D721Med (cell line): ENCODE data around the gene TSPAN12.

Experiments
- DNase-seq: peaks from one replicate; pipeline ENCODE4 v3.0.0; 2011; ENCODE audit warnings: low spot score; ENCODE audit not compliant: insufficient read length
- FAIRE-seq: peaks from 2 replicates; lab custom pipeline; 2011; peaks lifted over from hg19 to GRCh38; lab: Jason Lieb, UNC
- TF ChIP-seq, protein P1 (sequence below): IDR thresholded peaks from 2 replicates; pipeline ENCODE4 v1.5.1; 2012; ENCODE audit warnings: mild to moderate bottlenecking, control low read depth; ENCODE audit not compliant: insufficient read depth; ENCODE audit errors: missing control alignments

TSPAN12 gene

DNA sequence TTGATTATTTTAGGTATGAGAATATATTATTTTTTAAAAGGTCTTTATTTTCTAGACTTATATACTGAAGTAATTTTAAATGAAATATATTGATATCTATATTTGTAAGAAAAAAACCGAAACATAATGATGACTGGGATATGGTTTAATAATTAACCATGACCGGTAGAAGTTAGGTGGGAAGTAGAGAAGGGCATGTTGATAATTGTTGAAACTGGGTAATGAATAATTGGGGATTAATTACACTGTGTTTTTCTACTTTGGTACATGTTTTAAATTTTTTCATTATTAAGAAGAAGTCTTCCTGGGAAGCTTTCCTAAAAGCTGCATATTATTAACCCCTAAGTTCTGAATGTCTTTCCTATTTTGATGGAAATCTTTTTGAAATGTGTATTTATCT, 16.3 kb downstream of the TSPAN12 start:
- DNase-seq (no peak), FAIRE-seq (no peak)
- TF ChIP-seq, protein P1, sequence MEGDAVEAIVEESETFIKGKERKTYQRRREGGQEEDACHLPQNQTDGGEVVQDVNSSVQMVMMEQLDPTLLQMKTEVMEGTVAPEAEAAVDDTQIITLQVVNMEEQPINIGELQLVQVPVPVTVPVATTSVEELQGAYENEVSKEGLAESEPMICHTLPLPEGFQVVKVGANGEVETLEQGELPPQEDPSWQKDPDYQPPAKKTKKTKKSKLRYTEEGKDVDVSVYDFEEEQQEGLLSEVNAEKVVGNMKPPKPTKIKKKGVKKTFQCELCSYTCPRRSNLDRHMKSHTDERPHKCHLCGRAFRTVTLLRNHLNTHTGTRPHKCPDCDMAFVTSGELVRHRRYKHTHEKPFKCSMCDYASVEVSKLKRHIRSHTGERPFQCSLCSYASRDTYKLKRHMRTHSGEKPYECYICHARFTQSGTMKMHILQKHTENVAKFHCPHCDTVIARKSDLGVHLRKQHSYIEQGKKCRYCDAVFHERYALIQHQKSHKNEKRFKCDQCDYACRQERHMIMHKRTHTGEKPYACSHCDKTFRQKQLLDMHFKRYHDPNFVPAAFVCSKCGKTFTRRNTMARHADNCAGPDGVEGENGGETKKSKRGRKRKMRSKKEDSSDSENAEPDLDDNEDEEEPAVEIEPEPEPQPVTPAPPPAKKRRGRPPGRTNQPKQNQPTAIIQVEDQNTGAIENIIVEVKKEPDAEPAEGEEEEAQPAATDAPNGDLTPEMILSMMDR = no peak

DNA sequence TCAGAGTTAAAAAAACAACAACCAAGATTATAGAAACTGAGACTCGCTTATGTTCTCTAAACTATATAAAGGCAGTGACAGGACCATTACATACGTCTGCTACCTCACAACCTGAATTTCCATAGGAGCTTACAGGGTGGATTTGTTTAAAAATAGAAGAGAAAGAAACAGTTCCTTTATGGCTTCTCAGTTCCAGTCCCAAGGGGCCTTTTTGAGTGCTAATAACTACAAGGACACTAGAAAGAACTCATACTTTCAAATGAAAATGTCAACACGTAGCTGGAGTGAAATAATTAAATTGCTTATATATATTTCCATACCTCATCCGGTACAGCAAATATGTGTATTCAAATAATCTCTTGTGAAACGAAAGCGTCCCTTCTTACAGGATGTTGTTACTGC, 19.7 kb downstream of the TSPAN12 start:
- DNase-seq (no peak), FAIRE-seq (no peak)
- TF ChIP-seq, protein P1 = no peak

DNA sequence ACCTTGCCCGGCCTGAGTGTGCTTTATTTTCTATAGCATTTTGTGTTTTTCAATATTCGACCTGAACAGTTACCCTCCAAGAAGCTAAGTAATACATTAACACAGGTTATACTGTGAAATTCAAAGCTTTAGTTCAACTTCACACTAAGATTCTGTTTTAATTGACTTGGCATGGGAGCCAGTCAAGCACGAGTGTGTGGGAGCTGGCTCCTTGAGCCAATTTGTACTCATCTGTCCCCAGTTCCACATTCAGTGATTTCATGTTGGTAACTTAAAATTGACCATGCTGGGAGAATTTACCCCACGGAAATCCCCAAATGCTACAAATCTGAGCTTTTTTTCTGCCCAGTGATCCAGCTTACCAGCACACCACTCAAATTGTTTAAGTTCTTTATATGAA, 20.3 kb downstream of the TSPAN12 start:
- FAIRE-seq (no peak), DNase-seq (no peak)
- TF ChIP-seq, protein P1 = no peak

DNA sequence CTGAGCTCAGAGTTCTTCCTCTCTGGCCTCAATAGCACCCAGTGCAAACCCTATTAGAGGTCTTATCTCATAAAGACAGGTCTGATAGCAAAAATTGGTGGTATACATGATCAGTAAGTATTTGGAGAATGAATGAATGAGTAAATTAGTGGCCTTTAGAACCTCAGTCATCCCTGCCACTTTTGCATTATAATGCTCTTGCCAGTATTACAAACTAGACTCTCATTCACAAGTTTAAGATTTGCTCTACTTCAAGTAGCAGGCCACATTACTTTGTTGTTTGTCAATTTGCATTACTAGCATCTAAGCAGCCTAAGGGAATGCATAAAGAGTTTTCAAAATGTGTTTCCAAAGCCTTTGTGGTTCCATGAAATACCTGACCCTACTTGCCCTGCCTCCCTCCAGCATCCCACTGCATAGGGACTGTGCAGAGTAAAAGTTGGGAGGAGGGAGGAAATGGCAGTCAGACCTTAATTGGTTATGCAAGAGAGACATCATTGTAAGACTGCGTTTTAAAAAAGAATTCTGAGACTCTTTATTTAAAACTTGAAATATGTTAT, 21.3 kb downstream of the TSPAN12 start:
- TF ChIP-seq, protein P1 = no peak
- no peak for DNase-seq
- FAIRE-seq = no peak

DNA sequence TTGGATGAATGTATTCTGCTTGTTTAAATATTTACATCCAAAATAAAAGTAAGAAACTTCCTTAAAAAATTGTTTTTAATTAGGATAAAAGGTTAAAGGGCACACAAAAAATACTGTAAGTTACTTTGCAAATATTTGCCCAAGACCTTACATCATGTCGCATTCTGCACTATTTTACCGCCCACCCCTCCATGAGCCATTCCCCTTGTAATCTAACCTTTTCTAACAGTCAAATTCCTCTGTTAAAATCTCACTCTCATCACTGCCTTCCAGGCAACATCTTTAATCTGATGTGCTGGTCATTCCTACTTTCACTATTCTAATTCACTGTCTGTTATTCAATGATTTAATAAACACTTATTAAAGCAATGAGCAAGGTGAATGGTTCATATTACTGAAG, 23.2 kb downstream of the TSPAN12 start:
- DNase-seq = no peak
- TF ChIP-seq, protein P1 = no peak

DNA sequence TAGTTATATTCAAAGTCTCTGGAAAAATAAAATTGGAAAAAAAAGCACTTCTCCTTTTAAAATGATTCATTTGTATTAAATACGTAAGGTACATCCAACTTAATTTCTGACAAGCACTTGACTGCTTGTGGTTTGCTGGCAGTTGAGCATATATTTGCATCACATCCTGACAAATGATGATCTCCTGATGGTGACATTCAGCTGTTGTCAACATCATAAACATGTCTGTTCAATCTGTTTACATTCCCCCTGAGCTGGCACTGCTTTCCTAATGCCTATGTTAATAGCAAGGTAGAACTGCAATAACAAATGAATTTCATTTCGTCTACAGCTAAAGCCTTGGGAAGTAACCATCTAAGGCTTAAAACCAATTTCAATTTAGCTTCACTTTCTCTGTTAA, 24.4 kb downstream of the TSPAN12 start:
- DNase-seq (no peak), FAIRE-seq (no peak)

More for the DNA sequence above, 23.2 kb downstream of the TSPAN12 start:
- FAIRE-seq = no peak

DNA sequence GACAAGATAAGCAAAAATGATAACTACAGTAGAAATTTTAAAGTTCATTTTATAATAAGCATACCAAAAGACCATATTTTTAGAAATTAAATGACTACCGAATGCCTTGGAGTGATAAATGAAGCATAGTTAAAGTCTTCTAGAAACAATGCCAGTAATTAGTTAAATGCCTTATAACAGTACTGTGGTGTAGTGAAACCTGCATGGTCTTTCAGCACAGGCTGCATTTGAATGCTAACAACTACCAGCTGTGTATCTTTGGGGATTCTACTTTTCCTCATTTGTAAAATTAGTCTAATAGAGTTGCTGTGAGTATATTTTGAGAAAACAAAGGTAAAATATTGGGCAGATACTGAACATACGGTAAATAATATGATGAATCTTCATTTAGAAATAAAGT, 25.1 kb downstream of the TSPAN12 start:
- DNase-seq (no peak), FAIRE-seq (no peak)
- TF ChIP-seq, protein P1 = no peak

More for the DNA sequence above, 24.4 kb downstream of the TSPAN12 start:
- TF ChIP-seq, protein P1 = no peak
